Mesenchymal stem cell (in vitro differentiated cells and primary cell): Measurements from ENCODE around the gene KAT8.

Source experiments
- DNase-seq: peaks from one replicate; pipeline ENCODE4 v3.0.0-alpha.2; 2013
- H2AFZ ChIP-seq: one replicate; pipeline ENCODE4 v1.6.1; 2013; ENCODE audit warnings: low read depth, mild to moderate bottlenecking, control low read depth, inconsistent platforms, low read length, moderate library complexity
- H2AK5ac ChIP-seq: 2 replicates; pipeline ENCODE4 v1.6.1; 2013; ENCODE audit warnings: low read length, moderate library complexity, mild to moderate bottlenecking, inconsistent platforms; ENCODE audit not compliant: severe bottlenecking
- H2BK120ac ChIP-seq: one replicate; pipeline ENCODE4 v1.6.1; 2013; ENCODE audit warnings: low read depth, mild to moderate bottlenecking, inconsistent platforms, low read length, moderate library complexity
- H2BK12ac ChIP-seq, 2 experiments: one replicate each; pipeline ENCODE4 v1.6.1; 2013; ENCODE audit warnings: inconsistent platforms in 2 of 2, low read length in 2 of 2, mild to moderate bottlenecking in 2 of 2, moderate library complexity in 2 of 2, control low read depth in 1 of 2
- H2BK15ac ChIP-seq: one replicate; pipeline ENCODE4 v1.6.1; 2013; ENCODE audit warnings: mild to moderate bottlenecking, low read depth, inconsistent platforms; ENCODE audit not compliant: poor library complexity, severe bottlenecking
- H2BK5ac ChIP-seq: 2 replicates; pipeline ENCODE4 v1.6.1; 2013; ENCODE audit warnings: low read depth, mild to moderate bottlenecking, low read length, control low read depth, inconsistent platforms; ENCODE audit not compliant: poor library complexity, severe bottlenecking
- H3K14ac ChIP-seq, 2 experiments: one replicate each; pipeline ENCODE4 v1.6.1; 2013; ENCODE audit warnings: inconsistent platforms in 2 of 2, low read length in 2 of 2, control low read depth in 1 of 2, mild to moderate bottlenecking in 1 of 2, moderate library complexity in 1 of 2
- H3K18ac ChIP-seq, 2 experiments: one replicate each; pipeline ENCODE4 v1.6.1; 2013; ENCODE audit warnings: inconsistent platforms in 2 of 2, low read length in 2 of 2, control low read depth in 1 of 2, low read depth in 1 of 2, mild to moderate bottlenecking in 1 of 2
- H3K23ac ChIP-seq, 2 experiments: one replicate each; pipeline ENCODE4 v1.6.1; 2013; ENCODE audit warnings: inconsistent platforms in 2 of 2, low read length in 2 of 2, mild to moderate bottlenecking in 2 of 2, moderate library complexity in 2 of 2, control low read depth in 1 of 2
- H3K27ac ChIP-seq: 2 replicates; pipeline ENCODE4 v1.5.1; 2013; ENCODE audit warnings: mild to moderate bottlenecking, moderate library complexity, low read length, control low read depth, inconsistent platforms; ENCODE audit not compliant: poor library complexity, severe bottlenecking
- H3K27me3 ChIP-seq, 2 experiments: 2 replicates each; pipeline versions ENCODE4 v1.6.1 to v1.7.0; 2013; ENCODE audit warnings: low read length in 2 of 2, mild to moderate bottlenecking in 2 of 2, moderate library complexity in 2 of 2, control low read depth in 1 of 2, inconsistent platforms in 1 of 2; ENCODE audit not compliant: control insufficient read depth in 1 of 2, insufficient read depth in 1 of 2
- H3K36me3 ChIP-seq, 2 experiments: 2 replicates each; pipeline versions ENCODE4 v1.6.1 to v1.7.0; 2013; ENCODE audit warnings: low read length in 2 of 2, control low read depth in 1 of 2, inconsistent platforms in 1 of 2, low read depth in 1 of 2, mild to moderate bottlenecking in 1 of 2; ENCODE audit not compliant: insufficient read depth in 2 of 2, control insufficient read depth in 1 of 2
- H3K4ac ChIP-seq, 2 experiments: one replicate each; pipeline ENCODE4 v1.6.1; 2013; ENCODE audit warnings: inconsistent platforms in 2 of 2, low read length in 2 of 2, mild to moderate bottlenecking in 2 of 2, moderate library complexity in 2 of 2, control low read depth in 1 of 2, low read depth in 1 of 2
- H3K4me1 ChIP-seq: 2 replicates; pipeline ENCODE4 v1.6.1; 2013; ENCODE audit warnings: low read depth, low read length, control low read depth; ENCODE audit not compliant: control insufficient read depth, insufficient read depth
- H3K4me2 ChIP-seq: 2 replicates; pipeline ENCODE4 v1.6.1; 2013; ENCODE audit warnings: low read length, mild to moderate bottlenecking, inconsistent platforms; ENCODE audit not compliant: poor library complexity, severe bottlenecking
- H3K4me3 ChIP-seq, 2 experiments: 2 replicates each; pipeline versions ENCODE4 v1.5.1 to v1.7.0; 2013; ENCODE audit warnings: low read length in 2 of 2, mild to moderate bottlenecking in 2 of 2, control low read depth in 1 of 2, low read depth in 1 of 2; ENCODE audit not compliant: insufficient read depth in 1 of 2
- H3K79me1 ChIP-seq: replicated peaks from 2 replicates; pipeline ENCODE4 v1.6.1; 2013; ENCODE audit warnings: mild to moderate bottlenecking, control low read depth, low read length, inconsistent platforms; ENCODE audit not compliant: poor library complexity, severe bottlenecking
- H3K9ac ChIP-seq: 2 replicates; pipeline ENCODE4 v1.7.0; 2013; ENCODE audit warnings: mild to moderate bottlenecking, low read length, moderate library complexity
- H3K9me3 ChIP-seq: 2 replicates; pipeline ENCODE4 v1.7.0; 2013; ENCODE audit warnings: mild to moderate bottlenecking, low read length; ENCODE audit not compliant: control insufficient read depth
- H4K8ac ChIP-seq: one replicate; pipeline ENCODE4 v1.6.1; 2013; ENCODE audit warnings: inconsistent platforms, mild to moderate bottlenecking, low read length, moderate library complexity
- H4K91ac ChIP-seq: one replicate; pipeline ENCODE4 v1.6.1; 2013; ENCODE audit warnings: mild to moderate bottlenecking, low read length, inconsistent platforms
- WGBS: methylation state at CpG from one replicate; pipeline ENCODE4 v1.1.7; 2013; ENCODE audit warnings: mixed read lengths; 5-methylcytosine and 5-hydroxymethylcytosine counted together

The KAT8 gene

GRCh38 chr16:31134625-31135534 lies 17.4 kb downstream of the KAT8 start:
- no peak overlapping the region for H2BK15ac ChIP-seq
- peak; percentile 18 for DNase-seq
- H3K4me2 ChIP-seq: no peak overlapping the region
- no peak overlapping the region for H2AFZ ChIP-seq
- H3K4me1 ChIP-seq: peaks cover 15% of the 10 kb centered on the region
- no peak overlapping the region for H2BK5ac ChIP-seq
- no peak overlapping the region for H2BK120ac ChIP-seq
- H3K4me3 ChIP-seq: no peak overlapping the region
- no peak overlapping the region for H3K18ac ChIP-seq
- peak overlapping the region; percentile 49 for H4K8ac ChIP-seq
- no peak overlapping the region for H3K14ac ChIP-seq
- H3K23ac ChIP-seq: no peak overlapping the region
- no peaks in the 10 kb centered on the region for H3K79me1 ChIP-seq
- H3K9me3 ChIP-seq: no peaks in the 10 kb centered on the region
- peaks cover 8 to 13% of the 10 kb centered on the region in 2 experiments for H3K27me3 ChIP-seq
- no peak overlapping the region for H3K9ac ChIP-seq
- H4K91ac ChIP-seq: no peak overlapping the region
- H2BK12ac ChIP-seq: no peak overlapping the region
- WGBS: 31% methylated on average over 14 of the region's 18 CpGs
- H3K4ac ChIP-seq: peak overlapping the region in 1 of 2 experiments; percentile 30
- H3K36me3 ChIP-seq: peaks cover 6 to 36% of the 10 kb centered on the region in 2 experiments
- no peak overlapping the region for H2AK5ac ChIP-seq
- H3K27ac ChIP-seq: no peak overlapping the region

GRCh38 chr16:31135535-31136286 lies 18.2 kb downstream of the KAT8 start, which contains the start of gene PRSS8:
PRSS8 (minus strand) TSS chr16:31135727; CDS start chr16:31135498, 229 bp downstream.
- peak within 1 kb of the TSS in 1 of 2 experiments; percentile 30 for H3K4ac ChIP-seq
- no peak within 1 kb of the TSS for H3K4me2 ChIP-seq
- H3K27ac ChIP-seq: no peak within 1 kb of the TSS
- no peak within 1 kb of the TSS for H2AFZ ChIP-seq
- H2BK12ac ChIP-seq: no peak within 1 kb of the TSS
- no peak within 1 kb of the TSS for H3K4me3 ChIP-seq
- no peak within 1 kb of the TSS for H3K9ac ChIP-seq
- H3K9me3 ChIP-seq: no peaks in the 10 kb centered on the region
- no peak within 1 kb of the TSS for H4K91ac ChIP-seq
- 37% methylated on average over 20 of the region's 22 CpGs for WGBS
- no peak within 1 kb of the TSS for H2BK120ac ChIP-seq
- H3K14ac ChIP-seq: no peak within 1 kb of the TSS
- no peak within 1 kb of the TSS for H2BK5ac ChIP-seq
- peaks cover 19% of the 10 kb centered on the region for H3K4me1 ChIP-seq
- H3K79me1 ChIP-seq: no peaks in the 10 kb centered on the region
- H3K18ac ChIP-seq: no peak within 1 kb of the TSS
- H3K27me3 ChIP-seq: peaks cover 8 to 13% of the 10 kb centered on the region in 2 experiments
- no peak within 1 kb of the TSS for H2BK15ac ChIP-seq
- H3K23ac ChIP-seq: no peak within 1 kb of the TSS
- DNase-seq: no peak
- H2AK5ac ChIP-seq: no peak within 1 kb of the TSS
- peaks cover 6 to 28% of the 10 kb centered on the region in 2 experiments for H3K36me3 ChIP-seq
- peak within 1 kb of the TSS; percentile 49 for H4K8ac ChIP-seq

GRCh38 chr16:31136287-31136662 lies 18.8 kb downstream of the KAT8 start:
- no peak overlapping the region for H2BK15ac ChIP-seq
- H3K4me2 ChIP-seq: no peak overlapping the region
- no peak overlapping the region for H3K23ac ChIP-seq
- H3K9ac ChIP-seq: no peak overlapping the region
- 91% methylated on average over 6 of the region's 6 CpGs for WGBS
- no peak overlapping the region for H3K4ac ChIP-seq
- H4K8ac ChIP-seq: no peak overlapping the region
- peaks cover 22% of the 10 kb centered on the region for H3K4me1 ChIP-seq
- no peak for DNase-seq
- no peak overlapping the region for H3K4me3 ChIP-seq
- H3K18ac ChIP-seq: no peak overlapping the region
- no peak overlapping the region for H2AFZ ChIP-seq
- no peak overlapping the region for H4K91ac ChIP-seq
- H3K27me3 ChIP-seq: peaks cover 8 to 13% of the 10 kb centered on the region in 2 experiments
- H2AK5ac ChIP-seq: no peak overlapping the region
- H3K27ac ChIP-seq: no peak overlapping the region
- no peak overlapping the region for H3K14ac ChIP-seq
- no peak overlapping the region for H2BK12ac ChIP-seq
- no peak overlapping the region for H2BK5ac ChIP-seq
- H3K79me1 ChIP-seq: no peaks in the 10 kb centered on the region
- peaks cover 2 to 22% of the 10 kb centered on the region in 2 experiments for H3K36me3 ChIP-seq
- no peaks in the 10 kb centered on the region for H3K9me3 ChIP-seq
- H2BK120ac ChIP-seq: no peak overlapping the region
